SK-N-MC (cell line): ENCODE measurements around the gene SLC9B2.

Experiments used
- DNase-seq: peaks from one replicate; pipeline ENCODE4 v3.0.0-alpha.2; 2011; ENCODE audit warnings: low read depth, low spot score
- H3K27ac ChIP-seq: fragments of 200-600 bp; sonication (generic); 2 replicates; pipeline ENCODE4 v1.5.1; 2016; ENCODE audit warnings: mixed run types
- H3K36me3 ChIP-seq: fragments of 200-600 bp; sonication (generic); 2 replicates; pipeline ENCODE4 v1.6.1; 2017; ENCODE audit warnings: antibody characterized with exemption, low read length, mixed read lengths; ENCODE audit not compliant: insufficient read depth
- H3K4me3 ChIP-seq: fragments of 200-600 bp; sonication (generic); 2 replicates; pipeline ENCODE4 v1.5.1; 2016
- H3K9ac ChIP-seq: fragments of 200-600 bp; sonication (generic); 2 replicates; pipeline ENCODE4 v1.8.0; 2017; ENCODE audit warnings: mixed run types, mixed read lengths; ENCODE audit not compliant: insufficient read length
- H3K9me3 ChIP-seq: fragments of 200-600 bp; sonication (generic); 2 replicates; pipeline ENCODE4 v1.6.1; 2017; ENCODE audit warnings: low read depth, mild to moderate bottlenecking, antibody characterized with exemption, low read length, moderate library complexity, mixed read lengths
- EZH2 ChIP-seq: fragments of 200-600 bp; sonication (generic); IDR thresholded peaks from one replicate; pipeline ENCODE4 v1.6.1; 2017; ENCODE audit warnings: antibody characterized with exemption
- FOXP2 ChIP-seq: optimal IDR thresholded peaks from 2 replicates; pipeline ENCODE3; 2011; ENCODE audit warnings: mild to moderate bottlenecking, moderate library complexity; ENCODE audit not compliant: insufficient read depth; ENCODE audit errors: extremely low read length, control extremely low read depth
- POLR2AphosphoS5 ChIP-seq: IDR thresholded peaks from 2 replicates; pipeline ENCODE4 v1.6.1; 2012; ENCODE audit warnings: mild to moderate bottlenecking, low read depth, low read length, borderline replicate concordance

Gene SLC9B2

DNA sequence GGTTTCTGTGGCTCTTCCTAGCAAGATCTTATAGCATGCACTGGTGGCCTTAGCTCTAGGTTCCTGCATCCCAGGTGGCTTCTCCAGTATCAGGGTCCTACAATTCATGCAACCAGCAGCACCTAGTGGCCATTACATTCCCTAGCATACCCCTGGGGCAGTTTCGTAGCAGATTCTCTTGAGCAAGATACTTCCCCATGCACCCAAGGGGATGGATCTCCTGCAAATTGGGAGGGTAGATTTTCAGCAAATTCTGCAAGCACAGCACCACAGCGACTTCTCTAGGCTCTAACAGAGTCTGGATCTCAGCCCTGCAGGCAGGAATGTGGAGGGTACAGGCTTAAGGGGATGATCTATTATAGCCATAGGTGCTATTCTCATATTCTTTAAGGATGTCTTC, 44.0 kb downstream of the SLC9B2 start:
- no peak overlapping the region for H3K9ac ChIP-seq
- no peaks in the 10 kb centered on the region for H3K9me3 ChIP-seq
- no peak overlapping the region for H3K4me3 ChIP-seq
- no peak overlapping the region for H3K27ac ChIP-seq
- TF ChIP-seq POLR2AphosphoS5: no peak
- no peak for TF ChIP-seq EZH2
- TF ChIP-seq FOXP2: no peak
- DNase-seq: no peak
- peaks cover 7% of the 10 kb centered on the region; the same call in 1 of the 2 replicates for H3K36me3 ChIP-seq

DNA sequence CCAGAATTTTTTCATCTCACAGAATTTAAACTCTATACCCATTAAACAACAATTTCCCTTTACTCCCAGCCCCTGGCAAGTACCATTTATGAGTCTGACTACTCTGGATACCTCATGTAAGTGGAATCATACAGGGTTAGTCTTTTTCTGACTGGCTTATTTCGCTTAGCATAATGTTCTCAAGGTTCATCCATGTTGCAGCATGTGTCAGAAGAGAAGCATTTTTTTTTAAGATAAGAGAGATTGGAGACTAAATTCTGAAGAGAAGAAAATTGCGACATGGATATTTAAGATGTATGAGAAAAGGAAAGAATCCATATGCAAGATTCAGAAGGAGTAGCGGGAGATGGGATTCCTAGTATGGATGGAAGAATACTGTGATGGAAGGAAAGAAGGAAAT, 45.8 kb downstream of the SLC9B2 start:
- Histone ChIP-seq H3K9me3 (no peaks in the 10 kb centered on the region), H3K9ac (no peak overlapping the region)

DNA sequence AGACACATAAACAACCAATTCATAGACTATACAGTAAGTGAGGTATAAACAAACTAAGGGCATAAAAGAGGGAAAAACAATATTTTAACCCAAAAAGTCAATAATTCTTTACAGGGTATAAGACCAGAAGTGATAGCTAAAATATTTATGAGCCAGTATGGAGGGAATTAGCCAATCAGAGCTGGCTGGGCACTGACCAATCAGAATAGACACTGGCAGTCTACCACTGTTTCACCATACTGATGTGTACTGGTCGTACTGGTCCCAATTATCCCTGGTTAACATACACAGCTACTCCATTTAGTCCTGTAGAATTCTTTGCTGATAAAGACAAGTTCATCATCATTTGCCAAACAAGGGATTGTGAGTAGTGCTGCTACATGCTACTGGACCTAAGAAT, 47.3 kb downstream of the SLC9B2 start:
- no peak overlapping the region for H3K27ac ChIP-seq
- H3K36me3 ChIP-seq: no peaks in the 10 kb centered on the region
- H3K9ac ChIP-seq: no peak overlapping the region
- DNase-seq: no peak
- TF ChIP-seq FOXP2 (no peak), EZH2 (no peak), POLR2AphosphoS5 (no peak)
- no peaks in the 10 kb centered on the region for H3K9me3 ChIP-seq
- H3K4me3 ChIP-seq: no peak overlapping the region

More for the DNA sequence above, 45.8 kb downstream of the SLC9B2 start:
- Histone ChIP-seq H3K27ac (no peak overlapping the region), H3K36me3 (peaks cover 3% of the 10 kb centered on the region; the same call in 1 of the 2 replicates), H3K4me3 (no peak overlapping the region)
- TF ChIP-seq POLR2AphosphoS5: no peak
- TF ChIP-seq EZH2: no peak
- no peak for TF ChIP-seq FOXP2
- DNase-seq: no peak

DNA sequence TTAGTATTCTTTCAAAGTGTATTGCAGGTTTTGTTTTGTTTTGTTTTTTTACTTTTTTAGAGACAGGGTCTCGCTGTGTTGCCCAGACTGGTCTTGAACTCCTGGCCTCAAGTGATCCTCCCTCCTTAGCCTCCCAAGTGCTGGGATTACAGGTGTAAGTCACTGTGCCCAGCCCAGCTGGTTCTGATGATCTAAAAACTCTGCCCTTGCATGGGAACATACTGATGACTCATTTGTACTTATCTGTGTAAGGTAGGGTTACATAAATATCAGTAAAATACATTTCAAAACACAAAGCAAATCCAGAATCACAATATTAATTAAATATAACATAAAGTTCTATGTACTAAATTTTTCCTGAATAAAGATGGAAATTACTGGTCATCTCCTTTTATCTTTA, 49.7 kb downstream of the SLC9B2 start:
- no peak overlapping the region for H3K27ac ChIP-seq
- no peaks in the 10 kb centered on the region for H3K36me3 ChIP-seq
- no peaks in the 10 kb centered on the region for H3K9me3 ChIP-seq
- no peak for DNase-seq
- no peak overlapping the region for H3K9ac ChIP-seq
- H3K4me3 ChIP-seq: no peak overlapping the region
- TF ChIP-seq POLR2AphosphoS5 (no peak), FOXP2 (no peak), EZH2 (no peak)

DNA sequence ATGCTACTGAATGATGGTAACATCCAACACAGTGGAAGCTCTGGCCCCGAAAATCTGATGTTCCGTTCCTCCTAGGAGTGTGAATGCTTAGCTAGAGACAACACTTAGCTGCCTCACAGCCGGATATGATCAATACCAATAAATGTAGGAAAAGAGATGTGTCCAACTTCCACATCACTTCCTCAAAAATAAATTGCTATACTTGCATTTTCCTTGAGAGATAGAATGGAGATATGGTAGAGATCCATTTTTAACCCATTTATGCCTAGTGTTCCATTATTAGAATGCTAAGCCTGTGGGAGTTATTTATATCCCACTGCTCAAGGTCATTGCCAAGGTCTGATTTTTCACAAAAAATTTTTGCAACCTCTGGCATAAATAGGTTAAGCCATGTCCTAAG, 51.6 kb downstream of the SLC9B2 start:
- no peaks in the 10 kb centered on the region for H3K9me3 ChIP-seq
- no peak overlapping the region for H3K9ac ChIP-seq
- H3K36me3 ChIP-seq: no peaks in the 10 kb centered on the region
- no peak for TF ChIP-seq EZH2
- TF ChIP-seq FOXP2: no peak
- no peak for TF ChIP-seq POLR2AphosphoS5
- H3K4me3 ChIP-seq: no peak overlapping the region
- no peak overlapping the region for H3K27ac ChIP-seq
- no peak for DNase-seq

DNA sequence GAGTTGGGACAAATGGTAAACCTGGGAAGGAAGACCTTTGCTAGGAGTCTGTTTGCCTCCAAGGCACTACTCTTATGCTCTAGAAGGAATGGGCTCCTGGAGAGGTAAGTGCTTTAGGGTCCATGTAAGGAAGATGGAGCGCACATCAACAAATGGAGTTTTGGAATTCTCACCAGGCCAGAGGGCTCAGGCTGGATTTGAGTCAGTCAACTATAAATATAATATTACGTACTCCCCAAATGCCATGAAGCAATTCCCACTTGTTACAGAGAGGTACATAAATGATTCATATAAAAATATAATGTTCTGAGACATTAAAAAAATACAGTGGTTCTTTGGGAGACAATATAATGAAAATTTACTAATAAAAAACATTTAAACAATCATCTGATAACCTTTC, 55.4 kb downstream of the SLC9B2 start:
- Histone ChIP-seq H3K27ac (no peak overlapping the region), H3K9ac (no peak overlapping the region), H3K4me3 (no peak overlapping the region), H3K9me3 (no peaks in the 10 kb centered on the region), H3K36me3 (no peaks in the 10 kb centered on the region)
- DNase-seq: no peak
- no peak for TF ChIP-seq FOXP2
- TF ChIP-seq EZH2: no peak
- TF ChIP-seq POLR2AphosphoS5: no peak

DNA sequence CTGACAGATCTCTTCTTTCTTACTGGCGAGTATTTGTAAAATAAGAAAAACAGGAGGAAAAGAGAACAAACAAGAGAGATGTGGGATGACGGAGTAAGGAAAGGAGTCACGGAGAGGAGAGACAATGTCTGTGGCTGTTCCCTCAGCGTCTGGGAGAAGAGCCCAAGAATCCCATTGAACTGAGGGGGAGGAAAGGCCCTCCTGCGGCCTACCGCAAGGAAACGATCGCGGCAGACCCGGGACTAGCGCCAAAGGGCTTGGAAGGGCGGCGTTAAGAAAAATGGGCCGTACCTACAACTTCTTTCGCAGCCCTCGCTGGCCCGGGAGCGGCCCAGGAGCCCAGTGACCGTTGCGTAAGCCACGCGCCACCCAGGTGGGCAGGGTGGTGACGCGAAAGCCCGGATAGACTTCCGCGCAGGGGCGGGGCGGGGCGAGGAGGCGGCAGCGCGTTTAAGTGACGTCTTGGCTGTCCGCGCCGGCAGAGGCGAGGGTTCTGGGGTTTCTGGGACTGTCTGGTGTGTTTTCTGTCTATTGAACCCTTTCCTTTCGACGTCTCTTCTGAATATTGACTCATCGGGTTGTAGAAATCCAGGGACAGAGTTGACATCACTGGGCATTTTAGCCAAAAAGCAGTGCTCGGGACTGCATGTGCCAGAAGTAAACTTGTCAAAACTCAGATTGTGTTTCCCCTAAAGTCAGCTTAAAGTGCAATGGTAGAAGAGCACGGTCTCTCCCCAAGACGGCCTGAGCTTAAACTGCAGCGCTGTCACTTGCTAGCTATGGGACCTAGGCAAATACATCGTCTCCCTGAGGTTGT, 57.0 kb downstream of the SLC9B2 start, which contains the start of gene SLC9B1:
TSS of gene SLC9B1 (minus strand) at position 398 of the 817 bp plus-strand sequence. CDS start 27,994 bp downstream, outside the sequence.
- Histone ChIP-seq H3K9me3 (no peaks in the 10 kb centered on the region), H3K36me3 (no peaks in the 10 kb centered on the region), H3K27ac (no peak within 1 kb of the TSS), H3K9ac (no peak within 1 kb of the TSS), H3K4me3 (peak within 1 kb of the TSS; percentile 42; the same call in 1 of the 2 replicates)
- peak; percentile 84 for TF ChIP-seq POLR2AphosphoS5
- no peak for TF ChIP-seq EZH2
- no peak for TF ChIP-seq FOXP2
- DNase-seq: no peak

DNA sequence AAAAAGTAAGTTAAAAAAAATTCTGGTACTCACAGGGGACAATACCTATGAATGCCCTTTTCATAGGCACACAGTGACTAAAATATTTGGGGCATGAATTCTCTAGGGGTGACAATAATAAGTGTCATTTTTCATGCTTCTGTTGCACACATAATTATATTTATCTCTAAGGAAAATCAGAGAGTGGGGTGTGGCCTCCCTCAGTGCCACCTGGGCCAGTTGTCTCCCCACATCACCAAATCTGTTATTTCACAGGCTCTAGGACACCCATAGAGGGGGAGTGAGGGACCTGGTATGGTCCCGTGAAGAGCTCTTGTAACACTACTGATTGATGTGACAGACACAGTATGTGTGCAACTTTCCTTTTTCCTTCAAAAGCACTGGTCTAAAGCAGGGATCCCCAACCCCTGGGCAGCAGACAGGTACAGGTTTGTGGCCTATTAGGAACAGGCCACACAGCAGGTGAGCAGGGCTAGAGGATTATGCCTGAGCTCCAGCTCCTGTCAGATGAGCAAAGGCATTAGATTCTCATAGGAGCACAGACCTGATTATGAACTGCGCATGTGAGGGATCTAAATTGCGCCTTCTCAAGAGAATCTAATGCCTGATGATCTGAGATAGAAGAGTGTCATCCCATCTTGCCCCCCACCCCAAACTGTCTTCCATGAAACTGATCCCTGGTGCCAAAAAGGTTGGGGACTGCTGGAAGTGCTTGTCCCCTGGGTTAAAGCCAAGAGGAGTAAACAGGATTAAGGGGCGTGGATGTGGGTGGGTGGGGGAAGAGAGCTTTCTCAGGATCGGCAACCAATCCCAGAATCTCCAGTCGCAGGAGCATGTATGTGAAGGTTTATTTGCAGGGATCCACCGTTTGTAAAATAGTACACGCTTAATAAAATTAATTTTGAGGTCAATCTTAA, 57.9 kb downstream of the SLC9B2 start:
- no peak overlapping the region for H3K9ac ChIP-seq
- peak overlapping the region; percentile 42; the same call in 1 of the 2 replicates for H3K4me3 ChIP-seq
- no peaks in the 10 kb centered on the region for H3K9me3 ChIP-seq
- no peak overlapping the region for H3K27ac ChIP-seq
- no peak for DNase-seq
- TF ChIP-seq POLR2AphosphoS5 (no peak), FOXP2 (no peak), EZH2 (no peak)
- H3K36me3 ChIP-seq: no peaks in the 10 kb centered on the region

DNA sequence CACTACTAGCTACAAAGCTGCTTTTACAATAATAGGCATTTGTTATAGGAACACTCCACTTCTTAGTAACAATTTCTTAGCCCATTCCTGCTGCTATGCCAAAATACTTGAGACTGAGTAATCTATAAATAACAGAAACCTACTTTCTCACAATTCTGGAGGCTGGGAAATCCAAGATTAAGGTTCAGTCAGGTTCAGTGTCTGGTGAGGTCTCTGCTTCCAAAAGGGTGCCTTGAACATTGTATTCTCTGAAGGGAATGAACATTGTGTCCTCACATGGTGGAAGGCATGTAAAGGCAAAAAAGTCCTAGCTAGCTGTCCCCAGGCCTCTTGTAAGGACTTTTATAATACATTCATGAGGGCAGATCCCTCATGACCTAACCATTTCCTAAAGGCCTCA, 64.0 kb downstream of the SLC9B2 start:
- TF ChIP-seq POLR2AphosphoS5 (no peak), EZH2 (no peak), FOXP2 (no peak)
- H3K27ac ChIP-seq: no peak overlapping the region
- H3K4me3 ChIP-seq: no peak overlapping the region
- H3K36me3 ChIP-seq: no peaks in the 10 kb centered on the region
- H3K9me3 ChIP-seq: no peaks in the 10 kb centered on the region
- no peak for DNase-seq
- H3K9ac ChIP-seq: no peak overlapping the region
